Spleen (tissue), 11 donors: ENCODE measurements around the gene ANKFN1. TPM values are rescaled to one million over a fixed set of nuclear protein-coding genes. Genes with fewer than 3 reads are reported as not detected.

ENCODE experiments used
- DNase-seq: peaks from one replicate; pipeline ENCODE4 v3.0.0-alpha.2; 2020
- H3K27ac ChIP-seq, 8 donors: fragments of 200-600 bp; sonication (generic) in 7 of 8; 1 replicate in 4 of 8; 2 replicates in 4 of 8; pipeline versions ENCODE4 v1.5.0 to v1.8.0; 2016 to 2021; ENCODE audit warnings: inconsistent platforms in 4 of 8, mild to moderate bottlenecking in 4 of 8, moderate library complexity in 1 of 8
- H3K27me3 ChIP-seq, 7 donors: fragments of 200-600 bp; sonication (generic) in 6 of 7; replicated peaks in 1 of 7; 1 replicate in 4 of 7; 2 replicates in 3 of 7; pipeline versions ENCODE4 v1.5.0 to v1.8.0; 2016 to 2021; ENCODE audit warnings: inconsistent platforms in 3 of 7, mild to moderate bottlenecking in 1 of 7
- H3K36me3 ChIP-seq, 6 donors: fragments of 200-600 bp; sonication (generic) in 5 of 6; 1 replicate in 4 of 6; 2 replicates in 2 of 6; pipeline versions ENCODE4 v1.5.0 to v1.8.0; 2016 to 2021; ENCODE audit warnings: inconsistent platforms in 2 of 6
- H3K4me1 ChIP-seq, 6 donors: fragments of 200-600 bp; sonication (generic) in 5 of 6; 1 replicate in 3 of 6; 2 replicates in 3 of 6; pipeline versions ENCODE4 v1.5.0 to v1.8.0; 2016 to 2021; ENCODE audit warnings: inconsistent platforms in 3 of 6
- H3K4me3 ChIP-seq, 8 donors: fragments of 200-600 bp; sonication (generic) in 7 of 8; 1 replicate in 4 of 8; 2 replicates in 4 of 8; pipeline versions ENCODE4 v1.5.0 to v1.8.0; 2016 to 2021; ENCODE audit warnings: inconsistent platforms in 4 of 8, mild to moderate bottlenecking in 4 of 8, moderate library complexity in 2 of 8
- H3K9me3 ChIP-seq, 8 donors: fragments of 200-600 bp; sonication (generic) in 7 of 8; 1 replicate in 4 of 8; 2 replicates in 4 of 8; pipeline versions ENCODE4 v1.5.0 to v1.8.0; 2016 to 2021; ENCODE audit warnings: inconsistent platforms in 4 of 8
- POLR2A ChIP-seq, 3 donors: fragments of 450-650 bp; IDR thresholded peaks; one replicate each; pipeline ENCODE4 v1.5.1; 2017; ENCODE audit warnings: antibody characterized with exemption in 3 of 3, mild to moderate bottlenecking in 1 of 3
- POLR2AphosphoS5 ChIP-seq, 3 donors: sonication (generic); formaldehyde crosslinking; IDR thresholded peaks; one replicate each; pipeline ENCODE4 v1.5.1; 2017; ENCODE audit warnings: antibody characterized with exemption in 3 of 3
- WGBS, 5 donors: extraction: QIAGEN DNeasy Blood & Tissue Kit in 3 of 5; methylation state at CpG; one replicate each; pipeline versions ENCODE4 v1.1.5 to v1.1.7; 2013 to 2018; 5-methylcytosine and 5-hydroxymethylcytosine counted together
- intact Hi-C: fragments of 100-400 bp; cut with DNase I; formaldehyde crosslinking; loops from one replicate; pipeline ENCODE4 v1.15.0; 2023; ENCODE audit warnings: low total_unique reads
- polyA plus RNA-seq, 3 donors: library from polyadenylated mRNA; stranded (reverse); fragments of 200-250 nt; gene quantifications; one replicate each; pipeline ENCODE4 v1.2.1, GENCODE V29; 2013
- total RNA-seq, 7 donors: library from RNA; depleted of rRNA in 3 of 7; stranded (reverse); fragments of >200 nt in 3 of 7; fragmentation: NEBNext Ultra II Directional in 4 of 7; extraction: Animal tissue kit (Norgen Biotek cat#: 25700) in 4 of 7; gene quantifications; one replicate each; pipeline versions ENCODE4 v1.1.0 to v1.2.1, GENCODE V29; 2016 to 2021
- TF ChIP-seq, protein P1 (sequence below), 11 experiments: fragments of 200-600 bp in 7 of 11; fragments of 450-650 bp in 4 of 11; sonication (generic) in 4 of 11; IDR thresholded peaks in 8 of 11; conservative IDR thresholded peaks in 3 of 11; 1 replicate in 7 of 11; 2 replicates in 4 of 11; pipeline versions ENCODE4 v1.4.0 to v1.8.0; 2016 to 2021; ENCODE audit warnings: antibody characterized with exemption in 11 of 11, inconsistent platforms in 4 of 11, mild to moderate bottlenecking in 1 of 11
- donor health status: healthy with polysubstance abuse.
- donor health status: DM: no; HTN: no; CAD: no; lungs with moderate emphysema.
- donor health status: DM: no; HTN: no; CAD: no.
- donor health status: Bipolar disorder and iron deficiency.
- donor health status: healthy.
- donor health status: DM: no; HTN: no; CAD: no.
- donor health status: DM: yes; HTN: yes; CAD: no.

Gene ANKFN1
- total and polyA plus RNA-seq, 10 donors, result 0.19 to 0.58 TPM; not detected in 8

DNA sequence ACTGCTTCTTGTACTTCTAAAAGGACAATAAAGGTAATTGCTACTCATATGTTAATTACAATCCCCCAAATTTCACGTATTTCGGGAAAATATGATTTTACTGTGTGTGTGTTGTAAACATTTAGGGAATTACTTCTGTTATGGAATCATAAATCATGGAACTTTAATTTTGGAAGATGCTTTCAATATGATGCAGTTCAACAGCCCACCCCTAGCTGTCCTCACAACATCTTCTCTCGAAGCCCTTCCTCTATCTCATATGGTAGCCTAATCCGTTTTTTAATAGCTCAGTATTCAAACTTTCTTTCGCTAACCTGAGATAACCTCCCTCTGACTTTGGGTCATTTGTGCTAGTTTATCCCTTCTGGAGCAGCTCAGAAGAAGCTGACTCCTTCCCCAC lies 78.4 kb downstream of the ANKFN1 start:
- H3K36me3 ChIP-seq, result no peaks in the 10 kb centered on the region
- H3K27ac ChIP-seq, result no peak overlapping the region
- no peak overlapping the region for H3K4me3 ChIP-seq
- H3K4me1 ChIP-seq, result no peaks in the 10 kb centered on the region
- H3K27me3 ChIP-seq, result no peaks in the 10 kb centered on the region
- TF ChIP-seq, protein P1, sequence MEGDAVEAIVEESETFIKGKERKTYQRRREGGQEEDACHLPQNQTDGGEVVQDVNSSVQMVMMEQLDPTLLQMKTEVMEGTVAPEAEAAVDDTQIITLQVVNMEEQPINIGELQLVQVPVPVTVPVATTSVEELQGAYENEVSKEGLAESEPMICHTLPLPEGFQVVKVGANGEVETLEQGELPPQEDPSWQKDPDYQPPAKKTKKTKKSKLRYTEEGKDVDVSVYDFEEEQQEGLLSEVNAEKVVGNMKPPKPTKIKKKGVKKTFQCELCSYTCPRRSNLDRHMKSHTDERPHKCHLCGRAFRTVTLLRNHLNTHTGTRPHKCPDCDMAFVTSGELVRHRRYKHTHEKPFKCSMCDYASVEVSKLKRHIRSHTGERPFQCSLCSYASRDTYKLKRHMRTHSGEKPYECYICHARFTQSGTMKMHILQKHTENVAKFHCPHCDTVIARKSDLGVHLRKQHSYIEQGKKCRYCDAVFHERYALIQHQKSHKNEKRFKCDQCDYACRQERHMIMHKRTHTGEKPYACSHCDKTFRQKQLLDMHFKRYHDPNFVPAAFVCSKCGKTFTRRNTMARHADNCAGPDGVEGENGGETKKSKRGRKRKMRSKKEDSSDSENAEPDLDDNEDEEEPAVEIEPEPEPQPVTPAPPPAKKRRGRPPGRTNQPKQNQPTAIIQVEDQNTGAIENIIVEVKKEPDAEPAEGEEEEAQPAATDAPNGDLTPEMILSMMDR (IDR thresholded peaks at IDR 0.05 in 8 of 11, conservative IDR thresholded peaks at IDR 0.05 in 3 of 11), result no peak
- TF ChIP-seq POLR2AphosphoS5 (IDR thresholded peaks at IDR 0.05) (no peak), POLR2A (IDR thresholded peaks at IDR 0.05) (no peak)
- 75 to 86% (median 84%) methylated on average over 5 of the region's 5 CpGs for WGBS, 5 donors
- peaks cover 0 to 9% (median 0%) of the 10 kb centered on the region in 8 donors for H3K9me3 ChIP-seq
- intact Hi-C loops, result no loop called here
- DNase-seq, result no peak

DNA sequence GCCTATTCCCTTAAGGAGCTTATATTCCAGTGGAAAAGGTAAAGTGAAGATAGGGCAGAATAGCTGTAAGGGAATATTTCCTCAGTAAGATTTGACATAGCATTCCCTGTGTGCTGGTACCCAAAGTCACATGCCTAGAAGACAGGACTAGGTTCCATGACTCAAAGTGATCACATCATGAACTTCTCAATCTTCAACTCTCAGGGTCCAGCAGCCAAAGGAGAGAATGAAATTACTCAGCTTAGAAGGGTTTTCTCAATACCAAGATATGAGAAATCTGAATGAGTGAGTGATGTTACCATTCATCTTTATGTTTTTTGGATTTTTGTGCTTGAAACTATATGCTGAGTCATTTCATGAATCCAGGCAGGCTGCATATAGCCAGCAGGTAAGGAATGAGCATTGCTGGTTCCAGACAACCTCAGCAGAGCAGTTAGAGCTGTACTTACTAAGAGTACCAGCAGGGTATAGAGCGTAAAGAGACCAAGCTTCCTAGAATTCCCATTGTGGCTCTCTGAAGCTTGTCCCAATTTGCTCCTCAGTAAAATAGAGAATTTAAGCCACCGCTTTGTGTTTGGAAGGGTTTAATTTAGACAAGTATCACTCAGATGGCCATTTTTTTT lies 91.1 kb downstream of the ANKFN1 start:
- Histone ChIP-seq H3K27me3 (peaks cover 0 to 4% (median 0%) of the 10 kb centered on the region in 7 donors), H3K4me1 (no peaks in the 10 kb centered on the region), H3K27ac (no peak overlapping the region), H3K9me3 (no peaks in the 10 kb centered on the region), H3K4me3 (no peak overlapping the region), H3K36me3 (no peaks in the 10 kb centered on the region)
- intact Hi-C loops, result no loop called here
- WGBS, 5 donors, result 93 to 95% (median 94%) methylated on average over 2 of the region's 2 CpGs
- no peak for TF ChIP-seq POLR2A (IDR thresholded peaks at IDR 0.05)
- TF ChIP-seq, protein P1 (IDR thresholded peaks at IDR 0.05 in 8 of 11, conservative IDR thresholded peaks at IDR 0.05 in 3 of 11), result no peak
- no peak for DNase-seq

DNA sequence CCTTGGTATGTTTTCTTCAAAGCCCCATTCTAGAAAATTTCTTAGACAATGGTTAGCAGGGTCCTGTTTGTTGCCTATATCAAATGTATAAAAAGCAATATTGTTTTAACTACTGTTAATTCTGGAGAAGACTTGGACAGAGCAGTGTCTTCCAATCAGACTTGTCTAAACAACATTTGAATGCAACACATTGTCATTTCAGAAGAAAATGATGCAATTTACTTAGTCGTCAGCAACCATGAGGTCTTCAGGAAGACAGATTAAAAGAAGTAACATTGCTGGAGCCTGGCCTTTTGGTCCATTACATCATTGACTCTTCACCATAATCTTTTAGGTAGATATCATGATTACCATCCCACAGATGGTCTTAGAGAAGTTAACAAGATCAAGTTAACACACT lies 94.5 kb downstream of the ANKFN1 start:
- H3K36me3 ChIP-seq, result no peaks in the 10 kb centered on the region
- no peak overlapping the region for H3K27ac ChIP-seq
- 30 to 83% (median 74%) methylated on average over 1 of the region's 1 CpG for WGBS, 5 donors
- TF ChIP-seq, protein P1 (IDR thresholded peaks at IDR 0.05 in 8 of 11, conservative IDR thresholded peaks at IDR 0.05 in 3 of 11), result no peak
- TF ChIP-seq POLR2A (IDR thresholded peaks at IDR 0.05), result no peak
- no peak for TF ChIP-seq POLR2AphosphoS5 (IDR thresholded peaks at IDR 0.05)
- no peak overlapping the region for H3K4me3 ChIP-seq
- H3K4me1 ChIP-seq, result no peaks in the 10 kb centered on the region
- no peaks in the 10 kb centered on the region for H3K9me3 ChIP-seq
- intact Hi-C loops, result no loop called here
- peaks cover 0 to 4% (median 0%) of the 10 kb centered on the region in 7 donors for H3K27me3 ChIP-seq
- DNase-seq, result no peak

DNA sequence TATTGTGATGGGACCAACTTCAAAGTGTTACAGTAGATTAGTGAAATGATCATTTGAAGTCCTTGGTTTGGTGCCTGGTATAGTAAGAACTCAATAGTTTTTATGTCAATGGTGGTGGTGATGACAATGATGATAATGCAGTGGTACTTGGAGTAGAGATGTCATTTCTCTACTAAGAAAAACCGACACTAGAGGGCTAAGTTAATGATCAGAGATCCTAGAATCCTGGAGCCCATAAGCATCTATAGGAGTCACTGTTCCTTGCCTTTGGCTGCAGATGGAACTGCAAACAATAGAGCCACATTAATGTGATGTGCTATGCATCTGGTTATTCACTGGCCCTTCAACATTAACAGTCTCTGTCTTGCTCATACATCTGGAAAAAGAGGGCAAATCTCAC lies 103.8 kb downstream of the ANKFN1 start:
- Histone ChIP-seq H3K36me3 (no peaks in the 10 kb centered on the region), H3K4me3 (no peak overlapping the region), H3K9me3 (no peaks in the 10 kb centered on the region), H3K4me1 (no peaks in the 10 kb centered on the region), H3K27me3 (no peaks in the 10 kb centered on the region), H3K27ac (no peak overlapping the region)
- DNase-seq, result no peak
- intact Hi-C loops, result no loop called here
- TF ChIP-seq, protein P1 (IDR thresholded peaks at IDR 0.05 in 8 of 11, conservative IDR thresholded peaks at IDR 0.05 in 3 of 11), result no peak
- TF ChIP-seq POLR2AphosphoS5 (IDR thresholded peaks at IDR 0.05), result no peak
- TF ChIP-seq POLR2A (IDR thresholded peaks at IDR 0.05), result no peak
- 58 to 80% (median 77%) methylated on average over 1 of the region's 1 CpG for WGBS, 5 donors
